Stimulated activated CD8-positive, alpha-beta memory T cell treated with anti-CD3 and anti-CD28 coated beads, Interleukin-12 subunit alpha, Interleukin-12 subunit beta, amount 100 ng/mL, for 24 hours (primary cell): ENCODE data around the gene ADAM10.
"Not testable (repeated sequence)": the region's sequence is repeated elsewhere in the genome, so short reads cannot be mapped to it uniquely, and the experiment has no call there.

Source experiments
- DNase-seq: peaks from one replicate; pipeline ENCODE4 v3.0.0-alpha.2; 2020; ENCODE audit errors: extremely low read depth

ADAM10 gene

GRCh38 chr15:58608129-58608590, 141.3 kb downstream of the ADAM10 start:
- no peak for DNase-seq

- no peak for DNase-seq
These were observed 142.9 kb downstream of the ADAM10 start for GRCh38 chr15:58606577-58607080.

GRCh38 chr15:58605931-58606530, 143.5 kb downstream of the ADAM10 start:
- no peak for DNase-seq

- no peak for DNase-seq
These were observed 145.0 kb downstream of the ADAM10 start for GRCh38 chr15:58604455-58604923.

- DNase-seq, result not testable (repeated sequence)
These were observed 145.6 kb downstream of the ADAM10 start for GRCh38 chr15:58603927-58604326.

- DNase-seq, result no peak
These were observed 146.7 kb downstream of the ADAM10 start for GRCh38 chr15:58602823-58603222.

- DNase-seq, result no peak
These were observed 150.7 kb downstream of the ADAM10 start for GRCh38 chr15:58598829-58599210.

GRCh38 chr15:58597943-58598828, 151.3 kb downstream of the ADAM10 start:
- DNase-seq, result no peak

GRCh38 chr15:58595516-58596263, 153.8 kb downstream of the ADAM10 start:
- no peak for DNase-seq

- DNase-seq, result no peak
These were observed 154.6 kb downstream of the ADAM10 start for GRCh38 chr15:58594898-58595297.

- no peak for DNase-seq
These were observed 155.6 kb downstream of the ADAM10 start for GRCh38 chr15:58593870-58594269.

- DNase-seq, result no peak
These were observed 158.6 kb downstream of the ADAM10 start for GRCh38 chr15:58590926-58591325.

GRCh38 chr15:58590236-58590635, 159.3 kb downstream of the ADAM10 start:
- DNase-seq, result no peak

- no peak for DNase-seq
These were observed 160.5 kb downstream of the ADAM10 start for GRCh38 chr15:58589047-58589446.

GRCh38 chr15:58588096-58588495, 161.4 kb downstream of the ADAM10 start:
- DNase-seq, result no peak

GRCh38 chr15:58587486-58587885, 162.0 kb downstream of the ADAM10 start:
- no peak for DNase-seq

GRCh38 chr15:58585693-58586443, 163.6 kb downstream of the ADAM10 start:
- DNase-seq, result no peak

- no peak for DNase-seq
These were observed 164.6 kb downstream of the ADAM10 start for GRCh38 chr15:58584789-58585461.

- DNase-seq, result no peak
These were observed 166.2 kb downstream of the ADAM10 start for GRCh38 chr15:58583171-58583908.

- no peak for DNase-seq
These were observed 167.3 kb downstream of the ADAM10 start for GRCh38 chr15:58582160-58582559.
